Activated naive CD8-positive, alpha-beta T cell (primary cell): Measurements from ENCODE around the gene ARFGEF3.

Experiments used
- H3K27ac Mint-ChIP-seq: one replicate; pipeline ENCODE4 v1.8.0; 2021; ENCODE audit warnings: mixed read lengths
- H3K27me3 Mint-ChIP-seq: one replicate; pipeline ENCODE4 v1.8.0; 2021; ENCODE audit warnings: mixed read lengths
- H3K36me3 Mint-ChIP-seq: one replicate; pipeline ENCODE4 v1.8.0; 2021; ENCODE audit warnings: mixed read lengths
- H3K4me1 Mint-ChIP-seq: one replicate; pipeline ENCODE4 v1.8.0; 2021; ENCODE audit warnings: low read depth, mixed read lengths
- H3K4me3 Mint-ChIP-seq: one replicate; pipeline ENCODE4 v1.8.0; 2021; ENCODE audit warnings: mild to moderate bottlenecking, mixed read lengths
- H3K9me3 Mint-ChIP-seq: one replicate; pipeline ENCODE4 v1.8.0; 2021; ENCODE audit warnings: low read depth, mixed read lengths

The ARFGEF3 gene

GRCh38 chr6:138372711-138373463, 211.1 kb downstream of the ARFGEF3 start:
- no peaks in the 10 kb centered on the region for H3K36me3 Mint-ChIP-seq
- no peaks in the 10 kb centered on the region for H3K9me3 Mint-ChIP-seq
- H3K4me1 Mint-ChIP-seq: peaks cover 2% of the 10 kb centered on the region
- no peaks in the 10 kb centered on the region for H3K27me3 Mint-ChIP-seq
- H3K4me3 Mint-ChIP-seq: no peak overlapping the region
- H3K27ac Mint-ChIP-seq: no peak overlapping the region

- Mint-ChIP-seq H3K4me1 (peaks cover 2% of the 10 kb centered on the region), H3K4me3 (no peak overlapping the region), H3K36me3 (no peaks in the 10 kb centered on the region), H3K27ac (peak overlapping the region; percentile 23), H3K9me3 (no peaks in the 10 kb centered on the region), H3K27me3 (no peaks in the 10 kb centered on the region)
Observed at GRCh38 chr6:138374230-138374629, 212.5 kb downstream of the ARFGEF3 start.

- Mint-ChIP-seq H3K27me3 (no peaks in the 10 kb centered on the region), H3K9me3 (no peaks in the 10 kb centered on the region), H3K4me1 (peaks cover 2% of the 10 kb centered on the region), H3K4me3 (no peak overlapping the region), H3K36me3 (no peaks in the 10 kb centered on the region), H3K27ac (no peak overlapping the region)
Observed at GRCh38 chr6:138374815-138375214, 213.1 kb downstream of the ARFGEF3 start.

GRCh38 chr6:138377042-138377441, 215.3 kb downstream of the ARFGEF3 start:
- no peak overlapping the region for H3K27ac Mint-ChIP-seq
- H3K4me3 Mint-ChIP-seq: no peak overlapping the region
- H3K9me3 Mint-ChIP-seq: no peaks in the 10 kb centered on the region
- H3K27me3 Mint-ChIP-seq: no peaks in the 10 kb centered on the region
- peaks cover 2% of the 10 kb centered on the region for H3K4me1 Mint-ChIP-seq
- H3K36me3 Mint-ChIP-seq: no peaks in the 10 kb centered on the region

GRCh38 chr6:138377844-138378243, 216.1 kb downstream of the ARFGEF3 start, which contains the start of gene SMIM28:
SMIM28 (plus strand) TSS chr6:138377905; CDS start chr6:138378073, 168 bp downstream.
- Mint-ChIP-seq H3K27ac (no peak within 1 kb of the TSS), H3K4me1 (no peaks in the 10 kb centered on the region), H3K9me3 (no peaks in the 10 kb centered on the region), H3K4me3 (no peak within 1 kb of the TSS), H3K27me3 (no peaks in the 10 kb centered on the region), H3K36me3 (no peaks in the 10 kb centered on the region)

GRCh38 chr6:138378463-138378862, 216.7 kb downstream of the ARFGEF3 start:
- H3K9me3 Mint-ChIP-seq: no peaks in the 10 kb centered on the region
- H3K27ac Mint-ChIP-seq: no peak overlapping the region
- no peak overlapping the region for H3K4me3 Mint-ChIP-seq
- H3K36me3 Mint-ChIP-seq: no peaks in the 10 kb centered on the region
- peaks cover 1% of the 10 kb centered on the region for H3K27me3 Mint-ChIP-seq
- no peaks in the 10 kb centered on the region for H3K4me1 Mint-ChIP-seq

- Mint-ChIP-seq H3K27ac (no peak overlapping the region), H3K4me1 (no peaks in the 10 kb centered on the region)
Observed at GRCh38 chr6:138382498-138383265, 220.9 kb downstream of the ARFGEF3 start.

GRCh38 chr6:138383776-138384175, 222.0 kb downstream of the ARFGEF3 start:
- H3K9me3 Mint-ChIP-seq: no peaks in the 10 kb centered on the region
- H3K4me3 Mint-ChIP-seq: no peak overlapping the region
- H3K27ac Mint-ChIP-seq: no peak overlapping the region
- peaks cover 2% of the 10 kb centered on the region for H3K27me3 Mint-ChIP-seq
- no peaks in the 10 kb centered on the region for H3K4me1 Mint-ChIP-seq
- no peaks in the 10 kb centered on the region for H3K36me3 Mint-ChIP-seq

More at GRCh38 chr6:138382498-138383265, 220.9 kb downstream of the ARFGEF3 start:
- no peaks in the 10 kb centered on the region for H3K9me3 Mint-ChIP-seq
- no peaks in the 10 kb centered on the region for H3K36me3 Mint-ChIP-seq
- H3K4me3 Mint-ChIP-seq: no peak overlapping the region
- H3K27me3 Mint-ChIP-seq: peaks cover 2% of the 10 kb centered on the region

- Mint-ChIP-seq H3K36me3 (no peaks in the 10 kb centered on the region), H3K4me1 (no peaks in the 10 kb centered on the region), H3K4me3 (no peak overlapping the region), H3K27me3 (peaks cover 5% of the 10 kb centered on the region), H3K9me3 (no peaks in the 10 kb centered on the region), H3K27ac (no peak overlapping the region)
Observed at GRCh38 chr6:138386897-138387296, 225.2 kb downstream of the ARFGEF3 start.

GRCh38 chr6:138387577-138388368, 226.0 kb downstream of the ARFGEF3 start:
- no peak overlapping the region for H3K27ac Mint-ChIP-seq
- H3K27me3 Mint-ChIP-seq: peaks cover 5% of the 10 kb centered on the region
- no peaks in the 10 kb centered on the region for H3K36me3 Mint-ChIP-seq
- H3K4me3 Mint-ChIP-seq: no peak overlapping the region
- H3K9me3 Mint-ChIP-seq: no peaks in the 10 kb centered on the region
- no peaks in the 10 kb centered on the region for H3K4me1 Mint-ChIP-seq

- no peaks in the 10 kb centered on the region for H3K36me3 Mint-ChIP-seq
- H3K4me3 Mint-ChIP-seq: no peak overlapping the region
- no peaks in the 10 kb centered on the region for H3K4me1 Mint-ChIP-seq
- no peaks in the 10 kb centered on the region for H3K9me3 Mint-ChIP-seq
- no peak overlapping the region for H3K27ac Mint-ChIP-seq
- peaks cover 3% of the 10 kb centered on the region for H3K27me3 Mint-ChIP-seq
Observed at GRCh38 chr6:138389551-138389950, 227.8 kb downstream of the ARFGEF3 start.
